HFF-Myc (cell line): ENCODE measurements around the gene ACOXL.

Experiments
- DNase-seq: peaks from one replicate; pipeline ENCODE4 v3.0.0-alpha.2; 2011; ENCODE audit warnings: low read depth; ENCODE audit errors: extremely low read depth
- H3K4me3 ChIP-seq: replicated peaks from 2 replicates; pipeline ENCODE4 v1.5.1; 2011; ENCODE audit warnings: low read depth, mild to moderate bottlenecking, control low read depth, low read length
- CTCF ChIP-seq: IDR thresholded peaks from 2 replicates; pipeline ENCODE4 v1.5.1; 2012; ENCODE audit warnings: mild to moderate bottlenecking, low read depth, low read length, control low read depth; ENCODE audit errors: missing control alignments

ACOXL gene

GRCh38 chr2:110994250-110994961, 262.0 kb downstream of the ACOXL start:
- H3K4me3 ChIP-seq, result no peak overlapping the region
- no peak for DNase-seq
- no peak for TF ChIP-seq CTCF

GRCh38 chr2:110995911-110996310, 263.5 kb downstream of the ACOXL start:
- H3K4me3 ChIP-seq, result no peak overlapping the region
- no peak for TF ChIP-seq CTCF
- DNase-seq, result no peak

- no peak for DNase-seq
- H3K4me3 ChIP-seq, result no peak overlapping the region
- no peak for TF ChIP-seq CTCF
These were observed 265.1 kb downstream of the ACOXL start for GRCh38 chr2:110997331-110998045.

- TF ChIP-seq CTCF, result no peak
- DNase-seq, result no peak
- H3K4me3 ChIP-seq, result no peak overlapping the region
These were observed 265.9 kb downstream of the ACOXL start for GRCh38 chr2:110998311-110998710.

- DNase-seq, result no peak
- no peak for TF ChIP-seq CTCF
- H3K4me3 ChIP-seq, result no peak overlapping the region
These were observed 267.3 kb downstream of the ACOXL start for GRCh38 chr2:110999626-111000025.

- no peak overlapping the region for H3K4me3 ChIP-seq
- no peak for TF ChIP-seq CTCF
- no peak for DNase-seq
These were observed 272.9 kb downstream of the ACOXL start for GRCh38 chr2:111005307-111005706.
